RWPE2 (cell line): ENCODE measurements around the gene TERF2IP.

Experiments
- ATAC-seq: fragments of 200-7000 bp; cut with Tn5 transposase; 3 replicates; pipeline ENCODE4 v1.9.1; 2021; ENCODE audit warnings: low read depth
- DNase-seq: peaks from one replicate; pipeline ENCODE4 v3.0.0-alpha.2; 2020; ENCODE audit warnings: low spot score
- H3K27ac ChIP-seq: fragments of 450-650 bp; 2 replicates; pipeline ENCODE4 v1.5.1; 2017; ENCODE audit warnings: mild to moderate bottlenecking; ENCODE audit not compliant: poor library complexity, severe bottlenecking
- H3K27me3 ChIP-seq: fragments of 250-450 bp; sonication (Bioruptor Pico); 2 replicates; pipeline ENCODE4 v1.5.1; 2021; ENCODE audit warnings: mild to moderate bottlenecking, moderate library complexity; ENCODE audit not compliant: insufficient read depth, poor library complexity, severe bottlenecking
- H3K36me3 ChIP-seq: fragments of 250-450 bp; sonication (Bioruptor Pico); 2 replicates; pipeline ENCODE4 v1.5.1; 2020; ENCODE audit warnings: low read depth, mild to moderate bottlenecking, moderate library complexity
- H3K4me1 ChIP-seq: fragments of 250-450 bp; sonication (Bioruptor Pico); 2 replicates; pipeline ENCODE4 v1.5.1; 2021; ENCODE audit warnings: mild to moderate bottlenecking, moderate library complexity; ENCODE audit not compliant: insufficient read depth, poor library complexity, severe bottlenecking
- H3K4me3 ChIP-seq: fragments of 250-450 bp; sonication (Bioruptor Pico); 2 replicates; pipeline ENCODE4 v1.5.1; 2021; ENCODE audit warnings: mild to moderate bottlenecking, moderate library complexity; ENCODE audit not compliant: severe bottlenecking
- H3K9me3 ChIP-seq: fragments of 250-450 bp; sonication (Bioruptor Pico); 2 replicates; pipeline ENCODE4 v1.5.1; 2021; ENCODE audit warnings: mild to moderate bottlenecking, moderate library complexity; ENCODE audit not compliant: severe bottlenecking
- TF ChIP-seq, protein P1 (sequence below): fragments of 450-650 bp; IDR thresholded peaks from one replicate; pipeline ENCODE4 v1.5.1; 2017; ENCODE audit warnings: mild to moderate bottlenecking, moderate library complexity; ENCODE audit not compliant: poor library complexity, severe bottlenecking

The TERF2IP gene

DNA sequence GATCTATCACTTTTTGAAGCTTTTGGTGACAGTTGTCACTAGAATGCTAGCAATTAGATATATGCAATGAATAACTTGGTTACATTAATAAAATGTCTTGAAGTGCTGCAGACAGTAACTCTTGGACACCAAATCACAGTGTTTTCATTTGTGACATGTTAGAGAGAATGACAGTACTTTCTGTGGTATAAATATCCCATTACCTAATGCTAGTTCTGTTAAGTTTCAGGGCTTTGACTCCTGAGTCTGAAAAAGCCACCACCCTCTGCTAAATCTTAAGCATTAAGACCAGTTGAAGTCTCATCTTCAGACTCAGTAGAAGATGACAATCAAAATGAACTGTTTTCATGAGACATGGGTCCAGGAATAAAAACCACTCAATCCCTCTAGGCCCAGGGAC is 39.8 kb downstream of the TERF2IP start:
- no peaks in the 10 kb centered on the region for H3K4me1 ChIP-seq

DNA sequence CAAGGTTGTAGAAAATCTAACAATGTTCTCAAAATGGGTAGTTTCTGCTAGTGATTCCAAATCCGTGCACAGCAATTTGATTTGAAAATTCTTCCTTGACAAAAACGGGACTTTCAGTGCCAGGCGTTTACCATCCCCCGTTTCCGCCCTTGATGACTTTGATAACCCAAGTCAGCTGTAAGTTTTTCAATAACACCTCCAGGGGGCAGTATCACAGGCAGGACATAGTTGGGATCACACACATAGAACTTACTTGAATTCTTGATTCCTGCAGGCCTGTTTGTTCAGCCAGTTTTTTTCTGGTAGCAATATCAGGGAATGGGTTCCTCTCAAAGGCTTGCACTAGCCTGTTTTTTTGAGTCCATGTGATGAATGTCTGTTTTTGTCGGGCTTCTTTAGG is 48.1 kb downstream of the TERF2IP start:
- ATAC-seq = no peak
- no peak overlapping the region for H3K4me3 ChIP-seq

More for the DNA sequence above, 39.8 kb downstream of the TERF2IP start:
- ATAC-seq = no peak
- Histone ChIP-seq H3K4me3 (no peak overlapping the region), H3K27me3 (no peaks in the 10 kb centered on the region), H3K27ac (no peak overlapping the region), H3K36me3 (no peaks in the 10 kb centered on the region), H3K9me3 (peaks cover 10% of the 10 kb centered on the region)
- TF ChIP-seq, protein P1, sequence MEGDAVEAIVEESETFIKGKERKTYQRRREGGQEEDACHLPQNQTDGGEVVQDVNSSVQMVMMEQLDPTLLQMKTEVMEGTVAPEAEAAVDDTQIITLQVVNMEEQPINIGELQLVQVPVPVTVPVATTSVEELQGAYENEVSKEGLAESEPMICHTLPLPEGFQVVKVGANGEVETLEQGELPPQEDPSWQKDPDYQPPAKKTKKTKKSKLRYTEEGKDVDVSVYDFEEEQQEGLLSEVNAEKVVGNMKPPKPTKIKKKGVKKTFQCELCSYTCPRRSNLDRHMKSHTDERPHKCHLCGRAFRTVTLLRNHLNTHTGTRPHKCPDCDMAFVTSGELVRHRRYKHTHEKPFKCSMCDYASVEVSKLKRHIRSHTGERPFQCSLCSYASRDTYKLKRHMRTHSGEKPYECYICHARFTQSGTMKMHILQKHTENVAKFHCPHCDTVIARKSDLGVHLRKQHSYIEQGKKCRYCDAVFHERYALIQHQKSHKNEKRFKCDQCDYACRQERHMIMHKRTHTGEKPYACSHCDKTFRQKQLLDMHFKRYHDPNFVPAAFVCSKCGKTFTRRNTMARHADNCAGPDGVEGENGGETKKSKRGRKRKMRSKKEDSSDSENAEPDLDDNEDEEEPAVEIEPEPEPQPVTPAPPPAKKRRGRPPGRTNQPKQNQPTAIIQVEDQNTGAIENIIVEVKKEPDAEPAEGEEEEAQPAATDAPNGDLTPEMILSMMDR = no peak
- no peak for DNase-seq

DNA sequence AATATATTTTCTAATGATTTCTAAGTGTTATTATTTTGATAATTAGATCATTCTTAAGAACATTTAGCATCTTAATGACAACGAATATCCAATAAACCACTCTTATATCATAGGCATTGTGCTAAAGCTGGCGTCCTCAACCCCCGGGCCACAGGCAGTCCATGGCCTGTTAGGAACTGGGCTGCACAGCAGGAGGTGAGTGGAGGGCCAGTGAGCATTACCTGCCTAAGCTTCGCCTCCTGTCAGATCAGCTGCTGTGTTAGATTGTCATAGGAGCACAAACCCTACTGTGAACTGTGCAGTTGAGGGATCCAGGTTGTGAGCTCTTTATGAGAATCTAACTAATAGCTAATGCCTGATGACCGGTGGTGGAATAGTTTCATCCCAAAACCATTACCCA is 50.0 kb downstream of the TERF2IP start:
- DNase-seq (no peak), ATAC-seq (no peak)
- TF ChIP-seq, protein P1 = no peak
- Histone ChIP-seq H3K4me3 (no peak overlapping the region), H3K27me3 (no peaks in the 10 kb centered on the region), H3K9me3 (no peaks in the 10 kb centered on the region), H3K27ac (no peak overlapping the region), H3K4me1 (no peaks in the 10 kb centered on the region), H3K36me3 (no peaks in the 10 kb centered on the region)

More for the DNA sequence above, 48.1 kb downstream of the TERF2IP start:
- Histone ChIP-seq H3K27ac (no peak overlapping the region), H3K4me1 (no peaks in the 10 kb centered on the region), H3K36me3 (no peaks in the 10 kb centered on the region), H3K27me3 (no peaks in the 10 kb centered on the region), H3K9me3 (no peaks in the 10 kb centered on the region)
- TF ChIP-seq, protein P1 = no peak
- DNase-seq = no peak

DNA sequence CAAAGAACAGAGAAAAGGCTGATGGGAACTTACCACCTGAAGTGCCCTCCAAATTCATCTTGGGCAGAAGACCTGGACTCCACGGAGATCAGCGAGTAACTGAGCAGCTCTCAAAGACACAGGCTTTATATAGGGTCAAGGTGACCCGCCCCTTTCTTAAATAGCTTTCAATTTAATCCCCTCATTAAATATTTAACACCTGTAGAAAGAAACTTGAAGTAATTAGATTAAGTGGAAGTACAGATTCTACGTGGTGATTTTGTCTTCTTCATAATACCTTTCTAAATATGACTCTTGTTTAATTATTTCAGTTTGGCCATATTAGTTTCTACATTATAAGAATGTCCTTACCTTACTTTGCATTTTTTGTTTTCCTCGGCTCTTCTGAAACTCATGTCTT is 53.8 kb downstream of the TERF2IP start, which contains the start of gene DUXB:
Gene DUXB, minus strand, starts transcription at position 101 of the 400 bp plus-strand sequence. Its CDS starts 43 bp downstream, at position 58.
- DNase-seq (no peak), ATAC-seq (no peak)
- Histone ChIP-seq H3K4me1 (no peaks in the 10 kb centered on the region), H3K4me3 (no peak within 1 kb of the TSS), H3K36me3 (no peaks in the 10 kb centered on the region), H3K9me3 (no peaks in the 10 kb centered on the region), H3K27me3 (no peaks in the 10 kb centered on the region), H3K27ac (no peak within 1 kb of the TSS)
- TF ChIP-seq, protein P1 = no peak

DNA sequence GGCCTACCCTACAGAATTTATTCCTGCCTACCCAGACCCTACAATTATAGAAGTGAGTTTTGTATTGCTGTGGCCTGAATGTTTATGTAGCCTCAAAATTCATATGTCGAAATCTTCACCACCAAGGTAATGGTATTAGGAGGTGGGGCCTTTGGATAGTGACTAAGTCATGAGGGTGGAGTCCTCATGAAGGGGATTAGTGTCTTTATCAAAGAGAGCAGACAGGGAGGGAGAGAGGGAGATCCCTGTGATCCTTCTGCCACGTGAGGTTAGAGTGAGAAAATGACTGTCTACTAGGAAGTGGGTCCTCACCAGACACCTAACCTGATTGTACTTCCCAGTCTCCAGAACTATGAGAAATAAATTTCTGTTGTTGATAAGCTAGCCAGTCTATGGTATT is 54.7 kb downstream of the TERF2IP start:
- DNase-seq (no peak), ATAC-seq (peak; percentile 74)
- H3K36me3 ChIP-seq = no peaks in the 10 kb centered on the region
- no peak overlapping the region for H3K4me3 ChIP-seq
- no peak overlapping the region for H3K27ac ChIP-seq
- H3K27me3 ChIP-seq = no peaks in the 10 kb centered on the region
- TF ChIP-seq, protein P1 = no peak
- no peaks in the 10 kb centered on the region for H3K4me1 ChIP-seq
- H3K9me3 ChIP-seq = no peaks in the 10 kb centered on the region
